GDM1 (cell line): ENCODE measurements around the gene FOXF2.

ENCODE experiments used
- DNase-seq: peaks from one replicate; lab custom pipeline; 2025; lab: John Stamatoyannopoulos, UW

Gene FOXF2

DNA sequence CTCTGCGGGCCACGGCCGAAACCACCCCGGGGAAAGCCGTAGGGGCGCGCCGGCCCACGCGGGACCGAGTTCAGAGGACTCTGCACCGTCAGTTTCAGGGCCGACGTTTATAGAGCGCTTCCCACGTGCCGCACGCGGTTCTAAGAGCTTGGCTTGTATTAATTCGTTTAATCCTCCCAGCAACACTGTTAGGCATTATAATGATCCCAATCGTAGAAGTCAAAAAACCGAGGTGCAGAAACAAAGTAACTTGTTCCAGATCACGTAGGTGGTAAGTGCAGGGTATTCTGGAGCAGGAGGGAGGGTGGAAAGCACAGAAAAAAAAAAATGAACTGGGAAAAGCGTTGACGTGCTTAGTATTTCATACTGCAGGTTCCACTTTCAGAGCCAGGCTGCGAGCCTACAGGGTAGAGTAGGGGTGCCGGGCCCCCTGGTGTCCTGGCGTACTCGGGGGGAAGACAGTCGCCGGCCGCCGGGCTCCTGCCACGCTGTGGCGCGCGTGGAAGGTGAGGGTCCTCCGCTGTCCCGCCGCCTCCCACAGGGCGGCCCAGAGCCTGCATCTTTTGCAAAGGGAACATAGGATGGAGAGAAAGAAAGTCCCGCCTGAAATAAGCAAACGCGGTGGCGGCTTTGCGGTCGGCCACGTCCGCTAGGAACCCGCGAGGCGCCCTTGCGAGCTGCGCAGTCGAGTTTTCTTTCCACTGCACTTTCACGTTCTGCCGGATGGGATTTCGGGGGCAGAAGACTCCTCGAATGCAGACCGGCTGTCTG lies 10.2 kb upstream of the FOXF2 start:
- DNase-seq = no peak

DNA sequence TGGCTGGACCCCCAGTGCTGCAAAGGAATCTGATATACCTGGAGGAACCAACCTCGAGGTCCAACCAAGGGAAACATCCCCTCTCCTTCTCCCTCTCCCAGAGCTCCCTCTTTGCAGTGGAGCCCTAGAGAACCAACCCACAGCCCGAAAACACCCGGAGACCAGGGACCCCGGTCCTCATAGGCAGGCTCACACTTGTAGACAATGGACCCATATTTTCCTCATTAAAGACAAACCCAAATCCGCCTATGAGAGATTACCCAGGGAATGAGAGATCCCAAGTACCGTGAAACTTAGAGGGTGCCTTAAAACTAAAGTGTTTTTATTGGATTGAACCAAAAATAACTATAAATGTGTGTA lies 9.6 kb upstream of the FOXF2 start:
- no peak for DNase-seq

DNA sequence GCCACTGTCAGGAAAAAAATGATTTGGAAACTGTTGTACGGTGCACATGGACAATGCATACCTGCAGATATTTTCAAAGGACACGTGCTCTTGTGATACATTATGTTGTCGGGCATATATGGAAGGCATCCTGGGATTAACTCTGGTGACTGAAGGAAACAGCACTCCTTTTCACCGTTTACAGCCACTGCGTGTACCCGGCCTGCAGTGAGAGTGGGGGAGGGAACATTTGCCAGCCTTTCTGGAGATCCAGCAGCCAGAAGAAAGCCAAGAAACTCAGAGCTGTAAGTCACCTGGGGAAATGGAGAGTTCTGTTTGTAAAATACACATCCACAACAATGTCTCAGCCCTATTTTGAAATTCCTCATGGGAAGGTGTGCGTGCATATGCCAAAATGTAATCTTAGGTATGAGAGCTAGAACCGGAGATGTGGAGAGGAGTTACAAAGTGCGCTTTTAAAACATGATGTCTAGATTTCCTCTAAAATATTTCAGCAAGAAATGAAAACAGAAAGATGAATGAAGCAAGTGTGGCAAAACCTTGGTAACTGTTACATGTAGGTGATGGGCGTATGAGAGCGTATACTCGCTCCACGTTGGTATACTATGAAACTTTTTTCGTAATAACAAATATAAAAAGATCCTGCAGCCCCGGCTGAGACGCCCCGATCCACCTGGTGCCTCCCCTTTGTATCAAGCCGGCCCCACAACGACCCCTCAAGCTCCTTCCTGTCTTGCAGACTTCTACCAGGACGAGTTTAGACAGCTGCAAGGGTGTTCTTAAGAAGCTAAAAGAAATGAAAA lies 8.6 kb upstream of the FOXF2 start:
- DNase-seq = no peak

DNA sequence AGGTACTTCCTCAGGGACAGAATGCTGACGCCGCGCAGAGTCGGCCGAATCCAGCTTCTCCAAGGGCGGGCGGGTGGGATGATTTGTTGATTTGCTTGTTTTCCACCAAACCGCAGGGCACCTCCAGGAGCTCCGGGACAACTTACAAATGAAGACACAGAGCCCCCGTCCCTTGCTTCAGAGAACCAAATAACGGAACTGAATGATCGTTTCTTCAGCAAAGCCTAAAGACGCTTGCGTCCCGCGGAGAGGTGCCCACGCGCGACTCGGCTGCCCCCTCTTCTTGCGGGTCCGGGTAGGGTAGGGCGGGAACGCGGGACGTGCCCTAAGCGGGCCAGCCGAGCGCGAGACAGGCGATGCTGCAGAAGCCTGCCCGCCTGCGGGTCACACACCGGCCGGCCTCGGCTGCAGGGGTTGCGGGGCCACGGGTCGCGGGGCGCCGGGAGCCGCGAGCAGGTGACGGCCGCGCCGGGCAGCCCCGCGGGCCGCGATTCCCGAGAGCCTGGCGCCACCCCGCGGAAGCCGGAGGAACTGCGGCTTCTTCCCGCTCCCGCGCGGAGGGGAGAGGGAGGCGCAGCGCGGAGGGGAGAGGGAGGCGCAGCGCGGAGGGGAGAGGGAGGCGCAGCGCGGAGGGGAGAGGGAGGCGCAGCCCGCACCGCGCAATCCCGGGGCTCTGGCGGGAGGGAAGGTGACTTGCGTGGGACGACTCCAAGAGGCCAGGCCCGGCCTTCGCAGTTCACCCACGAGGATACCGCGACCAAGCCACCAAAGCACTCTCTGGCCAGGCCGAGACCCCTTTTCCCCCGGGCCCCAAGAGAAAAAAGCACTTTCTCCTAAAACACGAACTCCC lies 7.7 kb upstream of the FOXF2 start:
- peak; percentile 16 for DNase-seq

DNA sequence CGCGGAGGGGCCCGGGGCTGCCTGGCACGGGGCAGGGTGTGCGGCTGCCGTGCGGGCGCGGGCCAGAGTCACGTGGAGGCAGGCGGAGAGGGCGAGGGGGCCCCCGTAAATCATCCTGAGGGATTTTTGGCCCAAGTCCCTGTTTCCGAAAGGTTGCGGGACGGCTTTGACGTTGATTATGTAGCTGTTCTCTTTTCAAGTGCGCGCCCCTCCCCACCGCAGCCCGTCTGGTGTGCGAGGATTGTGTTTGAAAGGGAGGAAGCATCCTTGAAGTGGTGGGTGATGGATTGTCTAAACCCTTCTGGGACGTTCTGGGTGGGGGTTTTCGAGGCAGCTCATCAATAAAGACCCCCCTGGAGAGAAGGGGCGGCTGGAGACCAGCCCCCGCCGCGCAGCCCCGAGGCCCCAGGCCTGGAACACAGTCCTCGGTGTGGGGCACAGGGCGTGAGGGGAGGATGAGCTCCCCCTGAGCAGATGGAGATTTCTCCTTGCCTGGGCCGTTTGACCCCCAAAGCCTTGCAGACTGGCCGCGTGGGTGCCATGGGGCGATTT lies 7.0 kb upstream of the FOXF2 start:
- DNase-seq = no peak

DNA sequence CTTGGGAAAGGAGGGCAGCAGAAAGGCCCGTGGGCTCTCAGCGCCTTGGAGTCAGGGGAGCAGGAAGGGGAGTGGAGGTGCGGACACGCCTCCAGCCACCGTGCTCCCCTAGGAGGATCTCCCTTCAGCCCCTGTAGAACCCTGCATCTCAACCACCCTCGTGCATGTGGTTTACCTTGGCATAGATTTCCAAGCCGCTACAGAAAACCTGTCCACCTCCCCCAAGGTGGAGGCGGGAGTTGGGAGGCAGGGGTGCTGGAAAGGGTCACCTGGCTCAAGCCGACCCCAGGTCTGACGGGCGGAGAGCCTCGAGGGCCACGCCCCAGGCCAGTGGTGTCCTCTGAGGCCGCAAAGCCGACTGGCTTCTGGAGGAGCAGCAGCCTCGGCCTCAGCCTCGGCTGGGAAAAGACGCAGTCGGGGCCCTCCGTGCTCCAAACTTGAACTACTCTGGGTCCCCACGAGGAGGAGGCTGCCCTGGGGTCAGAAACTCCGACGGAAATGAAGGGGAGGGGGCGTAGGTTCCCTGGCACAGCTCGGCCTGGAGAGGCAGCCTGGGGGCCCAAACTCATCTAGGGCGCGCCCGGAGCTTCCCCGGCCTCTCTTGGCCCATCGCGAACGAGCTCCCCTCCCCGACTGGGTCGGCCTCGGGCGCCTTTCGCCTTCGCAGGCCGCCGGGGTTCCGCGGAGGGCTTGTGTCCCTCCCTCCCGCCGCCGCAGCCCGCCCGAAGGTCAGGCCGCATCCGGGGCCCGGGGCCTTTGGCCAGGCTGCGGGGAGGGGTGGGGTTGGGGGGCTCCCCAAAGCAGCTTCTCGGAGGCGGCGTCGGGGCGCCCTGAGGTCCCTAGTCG lies 6.3 kb upstream of the FOXF2 start:
- DNase-seq = no peak

DNA sequence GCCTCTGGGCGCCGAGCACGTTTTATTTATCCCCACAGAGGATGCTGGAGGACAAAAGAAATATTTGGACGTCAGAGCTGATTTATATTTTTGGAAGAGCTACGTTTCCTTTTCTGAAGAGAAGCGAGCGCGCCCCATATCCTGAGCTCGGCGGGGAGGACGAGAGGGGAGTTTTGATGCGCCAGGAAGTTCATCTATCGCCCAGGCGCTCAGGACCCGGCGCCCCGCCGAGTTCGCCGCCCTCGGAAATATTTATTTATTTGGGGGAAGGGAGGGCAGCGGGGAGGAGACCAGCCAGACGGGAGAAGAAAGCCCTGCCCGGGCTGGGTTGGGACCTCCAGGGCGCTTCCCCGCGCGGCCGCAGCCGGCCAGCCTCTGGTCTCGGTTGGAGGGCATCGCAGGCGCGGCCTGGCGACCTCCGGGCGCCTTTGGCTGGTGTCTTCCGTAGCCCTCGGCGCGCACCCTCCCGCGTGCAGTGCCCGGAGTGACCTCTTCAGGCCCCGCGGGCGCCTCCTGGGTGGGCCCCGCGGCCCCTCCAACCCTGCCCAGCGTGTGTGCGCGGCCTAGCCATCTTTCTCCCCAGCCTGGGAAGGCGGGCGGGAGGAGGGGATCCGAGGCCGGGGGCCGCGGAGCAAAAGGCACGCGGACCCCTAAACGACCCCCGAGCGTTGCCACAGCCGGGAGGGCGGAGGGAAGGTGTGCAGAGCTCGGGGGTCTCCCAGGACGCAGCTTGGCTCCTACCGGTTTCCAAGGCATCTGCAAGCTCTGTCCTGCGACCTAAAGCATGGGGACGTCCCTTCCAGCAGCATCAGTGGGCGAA lies 5.4 kb upstream of the FOXF2 start:
- no peak for DNase-seq

DNA sequence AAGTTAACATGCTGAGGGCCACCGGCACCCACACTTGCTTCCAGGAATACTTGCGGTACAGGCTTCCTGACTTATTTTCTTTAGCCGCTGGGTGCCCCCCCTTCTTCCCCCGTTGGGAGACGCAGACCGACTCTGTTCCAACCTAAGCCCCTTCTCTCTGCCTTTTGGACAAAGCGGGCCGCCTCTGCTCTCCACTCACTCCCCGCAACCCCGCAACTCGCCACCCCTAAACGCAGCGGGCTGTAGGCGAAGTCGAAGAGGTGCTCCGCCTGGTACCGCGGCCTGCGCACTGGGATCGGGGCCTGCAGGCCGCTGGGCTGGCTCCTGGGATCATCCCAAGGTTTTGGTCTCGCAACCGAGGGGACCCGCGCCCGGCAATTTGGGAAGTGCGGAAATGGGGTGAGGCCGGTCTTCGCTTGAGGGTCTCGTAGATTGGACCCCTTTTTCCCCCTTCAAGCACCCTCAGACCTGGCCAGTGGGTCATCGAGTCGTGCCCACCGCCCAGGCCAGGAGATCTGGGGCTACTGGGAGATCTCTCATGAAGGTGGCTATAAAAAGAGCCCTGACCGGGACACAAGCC lies 4.7 kb upstream of the FOXF2 start:
- no peak for DNase-seq

DNA sequence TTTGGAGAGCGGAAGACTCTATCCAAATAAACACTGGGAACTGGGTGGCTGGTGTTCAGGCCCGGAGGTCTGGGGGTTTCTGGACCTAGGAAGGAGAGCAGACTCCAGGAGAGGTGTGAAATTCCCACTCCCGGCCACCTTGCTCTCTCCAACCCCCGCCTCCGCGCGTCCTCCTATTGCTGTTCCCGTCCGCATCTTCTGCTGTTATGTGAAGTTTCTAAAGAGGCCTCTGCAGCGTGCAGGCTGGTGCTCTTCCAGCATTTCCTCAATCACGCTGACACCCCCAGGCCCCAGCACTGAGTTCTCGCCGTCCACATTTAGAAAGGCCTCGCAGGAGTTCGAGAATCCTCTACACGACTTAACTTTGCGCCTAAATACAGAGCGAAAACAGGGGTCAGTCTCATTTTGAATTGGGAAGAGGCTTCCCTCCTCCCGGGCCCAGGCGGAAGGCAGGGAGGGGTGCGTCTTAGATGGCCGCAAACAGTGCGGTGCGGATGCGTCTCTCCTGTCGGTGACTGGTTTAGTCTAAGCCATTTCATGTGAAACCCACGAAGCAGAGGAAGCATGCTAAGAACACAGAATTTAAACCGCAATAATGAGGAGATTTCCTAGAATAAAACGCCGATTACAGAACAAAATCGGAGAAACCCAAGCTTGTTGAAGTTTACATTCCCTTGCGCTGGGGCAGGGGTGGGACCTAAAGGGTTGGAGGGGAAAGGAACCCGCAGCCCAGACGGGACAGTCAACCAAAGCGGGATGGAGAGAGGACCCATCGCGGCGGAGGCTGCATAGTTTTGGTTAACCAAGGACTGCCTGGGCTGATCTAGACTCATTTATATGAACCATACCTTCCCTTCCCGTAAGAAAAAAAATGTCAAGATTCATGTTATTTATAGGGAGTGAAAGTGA lies 4.0 kb upstream of the FOXF2 start:
- no peak for DNase-seq

DNA sequence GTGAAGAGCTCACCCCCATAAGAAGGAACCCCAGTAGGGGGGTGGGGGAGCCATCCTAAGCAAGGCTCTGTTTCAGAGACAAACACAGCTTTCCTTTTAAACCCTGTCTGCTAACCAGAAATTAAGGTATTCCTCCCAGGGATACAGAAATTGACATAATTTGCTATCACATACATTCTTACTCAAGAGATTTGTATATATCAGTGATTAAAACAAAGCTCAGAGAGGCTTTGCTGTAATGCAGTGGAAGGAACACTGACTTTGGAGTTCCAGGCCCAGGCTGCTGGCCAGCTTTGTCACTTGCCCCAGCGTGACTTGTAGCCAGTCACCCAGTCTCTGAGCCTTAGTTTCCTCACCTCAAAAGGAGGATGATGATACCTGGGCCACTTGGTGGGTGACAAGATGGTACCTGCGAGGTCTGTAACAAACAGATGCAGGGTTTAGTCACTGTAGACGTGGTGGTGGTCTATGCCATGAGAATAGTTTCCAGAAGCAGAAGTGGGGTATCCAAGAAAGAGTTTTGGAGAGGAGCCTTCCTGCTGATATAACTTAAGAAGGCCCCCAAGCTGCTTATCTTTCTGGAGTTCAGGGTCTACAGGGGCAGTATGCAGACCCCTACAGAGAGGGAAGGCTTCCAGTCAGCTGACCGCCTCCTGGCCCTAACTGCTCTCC lies 3.2 kb upstream of the FOXF2 start:
- no peak for DNase-seq

DNA sequence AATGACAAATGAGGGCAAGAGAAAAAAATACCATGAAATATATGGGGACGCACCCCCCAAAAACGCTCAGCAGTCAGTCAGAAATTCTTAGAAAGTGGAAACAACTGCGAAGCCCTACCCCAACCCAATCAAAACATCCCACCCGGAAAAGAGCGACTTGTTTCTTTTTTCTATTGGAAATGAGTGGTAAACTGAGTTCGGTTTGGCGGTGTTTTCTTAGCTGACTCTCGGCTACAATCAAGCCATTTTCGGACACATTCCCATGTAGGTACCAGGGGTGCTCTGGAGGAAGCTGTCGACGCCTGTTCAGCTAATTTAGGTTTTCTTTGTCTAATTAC lies 1.9 kb upstream of the FOXF2 start:
- no peak for DNase-seq

DNA sequence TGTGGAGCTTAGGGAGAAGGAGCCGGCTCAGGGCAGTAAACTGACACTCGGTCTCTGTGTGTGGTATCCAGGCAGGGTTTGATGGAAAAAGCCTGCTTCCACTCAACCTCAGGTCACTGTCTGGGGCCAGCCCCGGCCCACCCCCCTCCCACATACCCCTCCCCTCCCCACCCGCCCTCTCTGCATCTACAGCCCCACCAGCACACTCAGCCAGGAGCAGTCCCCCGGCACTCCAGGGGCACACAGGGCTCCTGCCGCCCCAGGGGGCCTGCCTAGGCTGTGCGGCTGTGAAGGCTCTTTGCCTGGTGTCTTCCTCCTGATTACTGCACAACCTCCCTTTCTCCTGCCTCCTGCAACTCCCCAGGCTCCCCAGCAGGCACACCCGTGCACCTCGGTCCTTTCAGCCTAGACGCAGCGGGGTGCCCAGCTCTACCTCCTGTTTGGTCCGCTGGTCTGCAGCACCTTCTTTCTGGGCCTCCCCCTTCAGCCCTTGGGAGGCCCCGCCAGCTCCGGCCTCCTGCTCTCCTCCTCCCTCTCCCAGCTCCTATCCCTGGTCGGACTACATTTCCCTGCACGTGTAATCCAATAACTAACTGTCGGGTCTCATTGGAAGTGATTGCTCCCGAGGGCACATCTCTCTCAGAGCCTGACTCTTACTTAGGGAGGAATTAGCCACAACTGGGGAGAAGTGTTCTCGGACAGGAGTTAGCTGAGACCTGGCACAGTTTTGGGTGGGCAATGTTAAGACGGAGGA lies 1.3 kb upstream of the FOXF2 start:
- DNase-seq = no peak

DNA sequence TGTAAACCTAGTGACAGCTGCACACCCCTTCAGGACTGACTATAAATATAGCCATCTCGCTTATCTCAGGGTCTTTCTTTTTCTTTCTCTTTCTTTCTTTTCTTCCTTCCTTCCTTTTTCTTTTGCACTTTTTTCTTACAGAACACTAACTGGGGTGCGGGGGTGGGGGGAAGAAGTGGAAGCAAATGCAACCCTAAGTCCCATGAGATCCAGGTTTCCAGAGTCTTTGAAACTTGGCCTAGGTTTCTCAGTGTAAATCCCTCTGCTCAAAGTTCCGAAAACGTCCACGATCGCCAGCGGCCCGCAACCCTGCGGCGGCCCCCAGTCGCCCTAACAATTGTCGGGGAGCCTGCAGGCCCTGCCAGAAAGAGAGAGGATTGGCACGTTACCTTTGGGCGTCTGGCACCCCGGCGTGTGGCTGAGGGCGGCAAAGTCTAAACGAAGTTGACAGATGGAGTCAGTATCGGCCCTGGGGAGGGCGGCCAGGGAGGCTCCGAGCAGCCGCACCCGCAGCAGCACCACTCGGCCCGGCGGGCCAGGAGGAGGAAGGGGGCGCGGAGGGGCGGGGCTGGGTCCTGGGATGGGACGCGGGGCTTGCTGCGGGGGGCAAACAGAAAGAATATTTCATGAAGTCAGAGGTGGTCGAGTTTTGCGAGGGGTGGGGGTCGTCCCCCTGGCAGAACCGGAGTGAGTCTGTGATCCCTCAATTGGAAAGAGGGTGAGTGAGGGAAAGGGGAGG lies 577 bp upstream of the FOXF2 start:
- no peak for DNase-seq

DNA sequence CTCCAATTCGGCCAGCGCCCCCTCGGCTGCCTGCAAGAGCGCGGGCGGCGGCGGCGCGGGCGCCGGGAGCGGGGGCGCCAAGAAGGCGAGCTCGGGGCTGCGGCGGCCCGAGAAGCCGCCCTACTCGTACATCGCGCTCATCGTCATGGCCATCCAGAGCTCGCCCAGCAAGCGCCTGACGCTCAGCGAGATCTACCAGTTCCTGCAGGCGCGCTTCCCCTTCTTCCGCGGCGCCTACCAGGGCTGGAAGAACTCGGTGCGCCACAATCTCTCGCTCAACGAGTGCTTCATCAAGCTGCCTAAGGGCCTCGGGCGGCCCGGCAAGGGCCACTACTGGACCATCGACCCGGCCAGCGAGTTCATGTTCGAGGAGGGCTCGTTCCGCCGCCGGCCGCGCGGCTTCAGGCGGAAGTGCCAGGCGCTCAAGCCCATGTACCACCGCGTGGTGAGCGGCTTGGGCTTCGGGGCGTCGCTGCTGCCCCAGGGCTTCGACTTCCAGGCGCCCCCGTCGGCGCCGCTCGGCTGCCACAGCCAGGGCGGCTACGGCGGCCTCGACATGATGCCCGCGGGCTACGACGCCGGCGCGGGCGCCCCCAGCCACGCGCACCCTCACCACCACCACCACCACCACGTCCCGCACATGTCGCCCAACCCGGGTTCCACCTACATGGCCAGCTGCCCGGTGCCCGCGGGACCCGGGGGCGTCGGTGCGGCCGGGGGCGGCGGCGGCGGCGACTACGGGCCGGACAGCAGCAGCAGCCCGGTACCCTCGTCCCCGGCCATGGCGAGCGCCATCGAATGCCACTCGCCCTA lies 963 bp downstream of the FOXF2 start:
- no peak for DNase-seq

DNA sequence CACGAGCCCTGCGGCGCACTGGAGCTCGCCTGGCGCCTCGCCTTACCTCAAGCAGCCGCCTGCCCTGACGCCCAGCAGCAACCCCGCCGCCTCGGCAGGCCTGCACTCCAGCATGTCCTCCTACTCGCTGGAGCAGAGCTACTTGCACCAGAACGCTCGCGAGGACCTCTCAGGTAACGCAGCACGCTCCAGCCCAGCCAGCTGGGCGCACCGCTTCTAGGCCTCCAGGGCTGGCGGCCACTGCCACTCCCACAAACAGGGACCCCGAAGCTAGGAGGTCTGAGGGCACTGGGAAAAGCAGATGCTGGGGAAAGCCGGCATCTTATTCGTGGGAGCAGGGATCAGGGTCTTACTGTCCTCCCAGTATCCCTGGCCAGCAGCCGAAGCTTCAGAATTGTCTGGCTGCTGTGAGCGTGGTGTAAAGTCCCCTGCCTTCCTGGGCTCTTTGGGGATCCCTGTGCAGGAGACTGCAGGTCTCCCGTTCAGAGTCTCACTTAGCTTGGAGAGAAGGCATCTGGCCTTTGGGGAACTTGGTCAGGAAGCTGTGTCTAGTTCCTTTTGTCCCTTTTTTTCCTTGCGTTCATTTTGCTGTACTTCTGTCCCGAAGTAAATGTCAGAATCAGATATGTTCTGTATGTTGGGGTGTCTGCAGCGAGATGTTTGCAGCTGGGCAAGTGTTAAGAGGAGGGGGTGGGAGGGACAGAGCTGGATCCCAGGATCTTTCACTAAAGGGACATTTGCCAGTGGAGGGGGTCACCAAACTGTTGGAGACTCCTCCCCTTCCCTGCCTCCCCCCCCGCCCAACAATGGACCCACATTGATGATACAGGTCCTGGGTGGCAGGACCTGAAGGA lies 1.8 kb downstream of the FOXF2 start:
- no peak for DNase-seq
